SU-DHL-6 (cell line): ENCODE data around the gene KLF11.

ENCODE experiments used
- CTCF ChIP-seq: fragments of 200-600 bp; sonication (generic); IDR thresholded peaks from one replicate; pipeline ENCODE4 v1.5.1; 2017; ENCODE audit warnings: antibody characterized with exemption, mild to moderate bottlenecking, low read length, moderate library complexity; ENCODE audit not compliant: insufficient read depth, poor library complexity, severe bottlenecking
- EZH2phosphoT487 ChIP-seq: fragments of 200-600 bp; sonication (generic), shearing (Covaris generic); conservative IDR thresholded peaks from 2 replicates; pipeline ENCODE4 v1.6.1; 2018; ENCODE audit warnings: mild to moderate bottlenecking, antibody characterized with exemption, low read length, moderate library complexity, mixed read lengths

DNA sequence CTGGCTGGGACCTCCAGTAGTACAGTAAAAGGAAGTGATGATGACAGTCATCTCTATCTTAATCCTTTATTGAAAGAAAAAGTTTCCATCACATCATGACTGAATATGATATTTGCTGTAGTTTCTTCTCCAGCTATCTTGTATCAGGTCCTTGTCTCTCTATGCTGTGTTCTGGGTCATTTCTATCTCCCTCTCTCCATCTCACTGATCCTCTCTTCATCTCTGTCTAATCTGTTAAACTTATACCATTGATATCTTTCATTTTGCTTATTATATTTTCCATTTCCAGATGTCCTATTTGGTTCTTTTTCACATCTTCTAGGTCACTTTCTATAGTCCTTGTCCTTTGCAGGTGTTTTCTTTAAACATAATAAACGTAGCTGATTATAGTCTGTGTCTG lies 24.5 kb downstream of the KLF11 start:
- TF ChIP-seq CTCF (no peak), EZH2phosphoT487 (no peak)
